K562 (cell line): ENCODE data around the gene MSMO1. TPM values are rescaled to one million over a fixed set of nuclear protein-coding genes. Genes with fewer than 3 reads are reported as not detected.

Experiments
- ATAC-seq: fragments of 200-7000 bp; cut with Tn5 transposase; 3 replicates; pipeline ENCODE4 v1.9.1; 2020; ENCODE audit warnings: moderate library complexity
- BruUV-seq: library from RNA; stranded (reverse); fragments of 400-500 nt; replicated peaks from 2 replicates; lab custom pipeline; 2021; lab: Mats Ljungman, UMichigan
- CTCF ChIA-PET: fragments of 300-600 bp; formaldehyde crosslinking; extraction: SDS; loops from one replicate; lab custom pipeline; 2021; ENCODE audit warnings: low intra/inter-chr PET ratio; lab: Yijun Ruan, JAX
- POLR2A ChIA-PET: fragments of 300-600, 350-650 bp; sonication (Branson Sonifier 250); formaldehyde crosslinking; extraction: SDS; loops from one replicate; lab custom pipeline; 2021; ENCODE audit warnings: antibody characterized with exemption, inconsistent platforms; lab: Yijun Ruan, JAX
- DNase-seq, 4 experiments: peaks; one replicate each; pipeline versions ENCODE4 v3.0.0 to v3.0.0-alpha.2; 2011 to 2018; ENCODE audit warnings: low spot score in 3 of 4, mixed read lengths in 3 of 4; ENCODE audit errors: extremely low read depth in 1 of 4
- FAIRE-seq: peaks from 2 replicates; lab custom pipeline; 2011; peaks lifted over from hg19 to GRCh38; lab: Jason Lieb, UNC
- H2AFZ ChIP-seq: 2 replicates; pipeline ENCODE4 v1.6.0; 2011; ENCODE audit warnings: low read depth, low read length, control low read depth, inconsistent platforms
- H3K27ac ChIP-seq: fragments of 200-600 bp; 3 replicates; pipeline ENCODE4 v1.8.0; 2011; ENCODE audit warnings: low read depth, mild to moderate bottlenecking, control low read depth, inconsistent platforms, low read length, moderate library complexity, mixed read lengths; ENCODE audit errors: extremely low read depth
- H3K27me3 ChIP-seq, 2 experiments: fragments of 300-600 bp in 1 of 2; 2 replicates in 1 of 2; 3 replicates in 1 of 2; pipeline versions ENCODE4 v1.6.0 to v1.8.0; 2011; ENCODE audit warnings: inconsistent platforms in 2 of 2, low read length in 2 of 2, mild to moderate bottlenecking in 1 of 2, mixed read lengths in 1 of 2, moderate library complexity in 1 of 2; ENCODE audit not compliant: control insufficient read depth in 2 of 2, insufficient read depth in 2 of 2
- H3K36me3 ChIP-seq: fragments of 300-600 bp; 3 replicates; pipeline ENCODE4 v1.8.0; 2011; ENCODE audit warnings: mild to moderate bottlenecking, low read length, inconsistent platforms; ENCODE audit not compliant: control insufficient read depth, insufficient read depth
- H3K4me1 ChIP-seq, 2 experiments: fragments of 200-600 bp in 1 of 2; replicated peaks in 1 of 2; 2 replicates in 1 of 2; 3 replicates in 1 of 2; pipeline versions ENCODE4 v1.5.1 to v1.8.0; 2011; ENCODE audit warnings: inconsistent platforms in 2 of 2, low read length in 2 of 2, mild to moderate bottlenecking in 1 of 2, mixed read lengths in 1 of 2, moderate library complexity in 1 of 2; ENCODE audit not compliant: control insufficient read depth in 2 of 2, insufficient read depth in 2 of 2
- H3K4me2 ChIP-seq: 2 replicates; pipeline ENCODE4 v1.6.1; 2011; ENCODE audit warnings: low read length, control low read depth, inconsistent platforms, mixed read lengths; ENCODE audit not compliant: insufficient read depth
- H3K4me3 ChIP-seq: fragments of 200-600 bp; sonication (generic), shearing (Covaris generic); 2 replicates; pipeline ENCODE4 v1.5.1; 2016; ENCODE audit warnings: control low read depth, inconsistent platforms
- H3K79me2 ChIP-seq: fragments of 200-600 bp; 3 replicates; pipeline ENCODE4 v1.8.0; 2011; ENCODE audit warnings: low read length, inconsistent platforms; ENCODE audit not compliant: control insufficient read depth, insufficient read depth
- H3K9ac ChIP-seq, 2 experiments: 2 replicates each; pipeline versions ENCODE4 v1.6.0 to v1.6.1; 2011; ENCODE audit warnings: low read depth in 2 of 2, low read length in 2 of 2, control low read depth in 1 of 2, inconsistent platforms in 1 of 2, mild to moderate bottlenecking in 1 of 2, mixed read lengths in 1 of 2; ENCODE audit not compliant: insufficient read depth in 1 of 2
- H3K9me1 ChIP-seq: one replicate; pipeline ENCODE4 v1.6.0; 2011; ENCODE audit warnings: inconsistent platforms, mild to moderate bottlenecking, low read length, moderate library complexity; ENCODE audit not compliant: control insufficient read depth, insufficient read depth
- H3K9me3 ChIP-seq: replicated peaks from 2 replicates; pipeline ENCODE4 v1.5.1; 2011; ENCODE audit warnings: low read depth, low read length, inconsistent platforms; ENCODE audit not compliant: control insufficient read depth, insufficient read depth
- H4K20me1 ChIP-seq: replicated peaks from 2 replicates; pipeline ENCODE4 v1.6.1; 2011; ENCODE audit warnings: low read length, inconsistent platforms, mixed read lengths; ENCODE audit not compliant: control insufficient read depth, insufficient read depth
- BRD9 ChIP-seq: fragments of 450-650 bp; IDR thresholded peaks from 2 replicates; pipeline ENCODE4 v1.6.1; 2018; ENCODE audit warnings: low read depth; ENCODE audit not compliant: partially characterized antibody
- FOXK2 ChIP-seq, 2 experiments: fragments of 450-650 bp; IDR thresholded peaks in 1 of 2; conservative IDR thresholded peaks in 1 of 2; 2 replicates each; pipeline ENCODE4 v1.6.1; 2016; ENCODE audit warnings: low read depth in 2 of 2, mild to moderate bottlenecking in 1 of 2
- KDM1A ChIP-seq, 2 experiments: fragments of 450-650 bp; IDR thresholded peaks; 2 replicates each; pipeline ENCODE4 v1.6.1; 2016; ENCODE audit warnings: mild to moderate bottlenecking in 2 of 2
- MTA3 ChIP-seq: fragments of 450-650 bp; formaldehyde crosslinking; IDR thresholded peaks from 2 replicates; pipeline ENCODE4 v1.6.1; 2017; ENCODE audit warnings: mild to moderate bottlenecking, borderline replicate concordance
- MYC ChIP-seq, 2 experiments: fragments of 250-450 bp in 1 of 2; sonication (Bioruptor Pico) in 1 of 2; IDR thresholded peaks; 2 replicates each; pipeline versions ENCODE4 v1.5.1 to v1.6.1; 2012 to 2021; ENCODE audit warnings: low read depth in 2 of 2, borderline replicate concordance in 1 of 2, improper control_type of control experiment in 1 of 2, low read length in 1 of 2, mild to moderate bottlenecking in 1 of 2, moderate library complexity in 1 of 2
- SMARCA4 ChIP-seq: fragments of 450-650 bp; IDR thresholded peaks from 2 replicates; pipeline ENCODE4 v1.6.1; 2016
- SMARCC2 ChIP-seq: fragments of 450-650 bp; IDR thresholded peaks from 2 replicates; pipeline ENCODE4 v1.6.1; 2017; ENCODE audit warnings: antibody characterized with exemption, moderate library complexity, mild to moderate bottlenecking, low read depth
- ZBTB9 ChIP-seq: fragments of 450-650 bp; formaldehyde crosslinking; IDR thresholded peaks from 2 replicates; pipeline ENCODE4 v1.4.0; 2020; ENCODE audit warnings: mild to moderate bottlenecking, moderate library complexity
- ZHX1 ChIP-seq: fragments of 150-350 bp; conservative IDR thresholded peaks from 2 replicates; pipeline ENCODE4 v1.6.1; 2014; ENCODE audit warnings: low read length
- ZNF445 ChIP-seq: fragments of 250-450 bp; sonication (Bioruptor Pico); IDR thresholded peaks from 2 replicates; pipeline ENCODE4 v1.4.0; 2020; ENCODE audit warnings: low read depth, mild to moderate bottlenecking, moderate library complexity
- WGBS: fragments of 100-300 bp; shearing (Covaris generic); methylation state at CpG from one replicate; pipeline ENCODE4 v1.1.6; 2016; ENCODE audit warnings: low coverage, mixed read lengths; ENCODE audit not compliant: insufficient coverage; ENCODE audit errors: missing lambda C conversion rate; 5-methylcytosine and 5-hydroxymethylcytosine counted together
- in situ Hi-C: fragments of 300-500 bp; cut with MboI; formaldehyde crosslinking; loops from 4 replicates; pipeline ENCODE4 v1.15.0; 2018; ENCODE audit warnings: inconsistent platforms, mixed read lengths
- intact Hi-C: fragments of 100-400 bp; cut with micrococcal nuclease; formaldehyde crosslinking; loops from 2 replicates; pipeline ENCODE4 v1.14.2; 2022
- polyA plus RNA-seq, 8 experiments: library from polyadenylated mRNA; depleted of rRNA in 4 of 8; stranded (reverse) in 5 of 8; unstranded in 3 of 8; fragments of >200 nt; fragmentation: Nextera tagmentation in 2 of 8; fragmentation: Illumina TruSeq in 1 of 8; extraction: Ambion mirVana in 2 of 8; extraction: Trizol in 1 of 8; gene quantifications; 2 replicates each; pipeline versions ENCODE4 v1.2.1 to v1.2.3, GENCODE V29; 2011 to 2014; ENCODE audit warnings: inconsistent platforms in 1 of 8, missing spikeins in 1 of 8
- total RNA-seq, 7 experiments: library from RNA; depleted of rRNA in 6 of 7; stranded (reverse); fragments of >200 nt in 6 of 7; fragmentation: Illumina TruSeq in 2 of 7; extraction: Trizol in 2 of 7; gene quantifications; 2 replicates each; pipeline versions ENCODE4 v1.2.1 to v1.2.3, GENCODE V29; 2011 to 2021; ENCODE audit warnings: low replicate concordance in 1 of 7
- TF ChIP-seq, protein P1 (sequence below): fragments of 450-650 bp; IDR thresholded peaks from 2 replicates; pipeline ENCODE4 v1.6.1; 2017; ENCODE audit warnings: antibody characterized with exemption, mild to moderate bottlenecking

The MSMO1 gene
- total and polyA plus RNA-seq, 9 of the 15 experiments (the other 6 are each of a cell fraction or from before 2014, with no cell fraction given): 32.0 to 172 (median 63.5) TPM

- peak; percentile 90 for FAIRE-seq
- H4K20me1 ChIP-seq: peaks cover 17% of the 10 kb centered on the region; the same call in 1 of the 2 replicates
- BruUV-seq: no TSS peak
- POLR2A ChIA-PET: interaction anchor here (0.9 kb wide), 1 partner anchor 16 kb away, joined by 3 read pairs; no protein-coding TSS in a partner anchor
- CTCF ChIA-PET: no interaction called here
- H3K27ac ChIP-seq: peak overlapping the region; percentile 80
- peak; percentile 10 for ATAC-seq
- no peaks in the 10 kb centered on the region for H3K27me3 ChIP-seq
- in situ Hi-C loops (loop anchor here (5.0 kb wide), 1 partner anchor 119 kb away; the partner anchor contains the start of gene KLHL2), intact Hi-C loops (loop anchor here (2.0 kb wide), 1 partner anchor 117 kb away; no protein-coding TSS in a partner anchor)
- peak; percentile 12 to 74 (median 22) for DNase-seq
- peak overlapping the region; percentile 87 for H2AFZ ChIP-seq
- peaks cover 9% of the 10 kb centered on the region; the same call in 2 of the 3 replicates for H3K36me3 ChIP-seq
- peak overlapping the region; percentile 80 for H3K4me2 ChIP-seq
- H3K9ac ChIP-seq: peak overlapping the region in 1 of 2 experiments; percentile 62; a peak in 2 of 4 replicates
- WGBS: 13% methylated on average over 8 of the region's 8 CpGs
- peaks cover 6 to 27% of the 10 kb centered on the region in 2 experiments; a peak in 4 of 5 replicates for H3K4me1 ChIP-seq
- peaks cover 44% of the 10 kb centered on the region for H3K79me2 ChIP-seq
- peak overlapping the region; percentile 84 for H3K4me3 ChIP-seq
- no peaks in the 10 kb centered on the region for H3K9me1 ChIP-seq
- no peaks in the 10 kb centered on the region for H3K9me3 ChIP-seq
- peak; percentile 32; the same call in 1 of the 2 replicates for TF ChIP-seq MTA3
- TF ChIP-seq FOXK2 (conservative IDR thresholded peaks at IDR 0.05 in 1 of 2, IDR thresholded peaks at IDR 0.05 in 1 of 2; ENCODE audit: low read depth in 2 of 2): 0 out of 4 replicates have a peak, but pooled peaks of 1 of the 2 experiments have one; percentile 29
- TF ChIP-seq SMARCA4: peak; percentile 85
- TF ChIP-seq MYC (IDR thresholded peaks at IDR 0.05; ENCODE audit: low read depth, low read length): peak; percentile 11; the same call in 1 of the 2 replicates
- TF ChIP-seq MYC (CRISPR knock-in tag; IDR thresholded peaks at IDR 0.05; ENCODE audit: borderline replicate concordance, low read depth): no peak
- TF ChIP-seq, protein P1, sequence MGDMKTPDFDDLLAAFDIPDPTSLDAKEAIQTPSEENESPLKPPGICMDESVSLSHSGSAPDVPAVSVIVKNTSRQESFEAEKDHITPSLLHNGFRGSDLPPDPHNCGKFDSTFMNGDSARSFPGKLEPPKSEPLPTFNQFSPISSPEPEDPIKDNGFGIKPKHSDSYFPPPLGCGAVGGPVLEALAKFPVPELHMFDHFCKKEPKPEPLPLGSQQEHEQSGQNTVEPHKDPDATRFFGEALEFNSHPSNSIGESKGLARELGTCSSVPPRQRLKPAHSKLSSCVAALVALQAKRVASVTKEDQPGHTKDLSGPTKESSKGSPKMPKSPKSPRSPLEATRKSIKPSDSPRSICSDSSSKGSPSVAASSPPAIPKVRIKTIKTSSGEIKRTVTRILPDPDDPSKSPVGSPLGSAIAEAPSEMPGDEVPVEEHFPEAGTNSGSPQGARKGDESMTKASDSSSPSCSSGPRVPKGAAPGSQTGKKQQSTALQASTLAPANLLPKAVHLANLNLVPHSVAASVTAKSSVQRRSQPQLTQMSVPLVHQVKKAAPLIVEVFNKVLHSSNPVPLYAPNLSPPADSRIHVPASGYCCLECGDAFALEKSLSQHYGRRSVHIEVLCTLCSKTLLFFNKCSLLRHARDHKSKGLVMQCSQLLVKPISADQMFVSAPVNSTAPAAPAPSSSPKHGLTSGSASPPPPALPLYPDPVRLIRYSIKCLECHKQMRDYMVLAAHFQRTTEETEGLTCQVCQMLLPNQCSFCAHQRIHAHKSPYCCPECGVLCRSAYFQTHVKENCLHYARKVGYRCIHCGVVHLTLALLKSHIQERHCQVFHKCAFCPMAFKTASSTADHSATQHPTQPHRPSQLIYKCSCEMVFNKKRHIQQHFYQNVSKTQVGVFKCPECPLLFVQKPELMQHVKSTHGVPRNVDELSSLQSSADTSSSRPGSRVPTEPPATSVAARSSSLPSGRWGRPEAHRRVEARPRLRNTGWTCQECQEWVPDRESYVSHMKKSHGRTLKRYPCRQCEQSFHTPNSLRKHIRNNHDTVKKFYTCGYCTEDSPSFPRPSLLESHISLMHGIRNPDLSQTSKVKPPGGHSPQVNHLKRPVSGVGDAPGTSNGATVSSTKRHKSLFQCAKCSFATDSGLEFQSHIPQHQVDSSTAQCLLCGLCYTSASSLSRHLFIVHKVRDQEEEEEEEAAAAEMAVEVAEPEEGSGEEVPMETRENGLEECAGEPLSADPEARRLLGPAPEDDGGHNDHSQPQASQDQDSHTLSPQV: peak; percentile 61
- 0 out of 2 replicates have a peak, but pooled peaks have one; percentile 49 for TF ChIP-seq ZBTB9 (CRISPR knock-in tag)
- TF ChIP-seq ZHX1: no peak
- TF ChIP-seq ZNF445 (CRISPR knock-in tag): 0 out of 2 replicates have a peak, but pooled peaks have one; percentile 20
- TF ChIP-seq BRD9: peak; percentile 1
- 0 out of 4 replicates have a peak, but pooled peaks have one; percentile 13 to 14 for TF ChIP-seq KDM1A (IDR thresholded peaks at IDR 0.05)
- TF ChIP-seq SMARCC2: peak; percentile 52; the same call in 1 of the 2 replicates
These were observed 1.5 kb upstream of the MSMO1 start for GRCh38 chr4:165325732-165326512.
